ENCODE results near the gene MBNL1. TPM values are rescaled to one million over a fixed set of nuclear protein-coding genes. Genes with fewer than 3 reads are reported as not detected.

The MBNL1 gene
- total RNA-seq, 1 experiment from 2014 or later: 161 TPM

- DNase-seq (ENCODE audit: low spot score): peak; percentile 52
These were observed 205.9 kb downstream of the MBNL1 start for GRCh38 chr3:152474585-152474984.

DNA sequence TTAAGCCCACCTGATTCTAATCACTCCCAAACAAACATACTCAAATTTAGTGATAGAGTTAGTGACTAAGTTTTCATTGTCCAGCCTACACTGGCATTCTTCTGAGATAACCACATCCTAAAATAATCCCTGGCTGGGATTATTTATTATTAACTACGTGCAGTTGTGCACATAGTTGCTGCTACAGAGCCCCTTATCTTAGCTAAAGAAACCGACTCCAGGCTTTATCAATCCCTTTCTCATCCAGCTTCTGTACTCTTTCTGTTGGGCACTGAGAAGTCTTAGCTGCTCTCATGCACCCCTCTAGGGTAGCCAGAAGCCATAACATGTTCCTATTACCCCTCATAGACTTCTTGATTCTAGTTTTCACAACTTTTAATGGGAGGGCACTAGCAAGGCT lies 208.7 kb downstream of the MBNL1 start:
- DNase-seq (ENCODE audit: low spot score): no peak

GRCh38 chr3:152480282-152480953 lies 211.7 kb downstream of the MBNL1 start:
- DNase-seq (ENCODE audit: low spot score): no peak

DNA sequence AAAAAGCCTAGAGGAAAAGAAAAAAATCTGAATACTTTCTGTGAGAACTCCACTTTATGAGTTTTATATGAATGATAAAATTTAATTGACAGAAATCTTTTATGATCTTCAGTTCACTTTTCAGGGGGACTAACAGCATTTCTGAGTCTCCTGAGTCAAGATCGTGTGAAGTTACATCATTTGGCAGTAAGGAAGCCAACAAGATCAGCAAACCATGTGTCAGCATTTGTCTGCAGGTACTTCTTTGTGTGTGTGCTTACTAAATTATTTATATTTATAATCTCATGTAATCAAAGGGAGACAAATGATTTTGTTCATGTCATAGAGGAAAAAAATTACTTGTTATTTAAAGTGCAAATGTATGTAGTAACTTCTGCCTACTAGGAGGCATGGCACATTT lies 217.6 kb downstream of the MBNL1 start:
- no peak for DNase-seq (ENCODE audit: low spot score)

DNA sequence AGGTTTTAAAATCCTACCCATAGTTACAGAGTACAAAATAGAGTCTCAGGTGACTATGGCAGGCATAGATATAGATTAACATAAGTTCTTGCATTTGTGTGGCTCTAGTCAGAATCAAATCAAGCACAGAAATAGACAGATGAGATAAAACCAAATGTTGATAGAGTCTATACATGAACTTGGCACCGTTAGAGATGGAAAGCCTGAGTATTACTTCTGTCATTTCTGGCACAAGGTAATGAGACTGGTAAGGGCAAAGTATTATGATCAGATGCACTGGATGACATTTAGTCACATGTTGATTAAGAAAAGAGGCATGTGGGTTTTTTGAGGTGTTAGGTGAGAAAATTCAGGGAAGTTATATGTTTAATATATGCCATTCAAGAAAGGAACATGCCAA lies 219.7 kb downstream of the MBNL1 start:
- no peak for DNase-seq (ENCODE audit: low spot score)

- DNase-seq (ENCODE audit: low spot score): no peak
These were observed 223.2 kb downstream of the MBNL1 start for GRCh38 chr3:152491922-152492321.

DNA sequence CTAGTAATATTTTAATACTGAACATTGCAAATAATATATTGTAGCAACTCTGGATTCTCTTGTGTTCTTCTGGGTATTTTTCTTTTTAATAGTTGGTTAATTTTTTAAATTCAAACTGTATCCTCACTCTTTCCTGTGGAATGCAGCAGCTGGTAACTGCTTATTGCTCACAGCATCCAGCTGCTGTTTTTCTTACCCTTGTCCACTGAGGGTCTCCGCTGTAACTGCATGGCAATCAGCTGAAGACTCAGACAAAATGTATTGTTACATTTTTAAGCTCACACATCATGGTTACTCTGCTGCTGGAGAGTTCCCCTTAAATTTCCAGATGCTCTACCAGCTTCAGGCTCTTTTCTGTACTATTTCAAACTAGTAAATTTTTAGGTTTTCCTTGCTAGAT lies 227.6 kb downstream of the MBNL1 start:
- no peak for DNase-seq (ENCODE audit: low spot score)

GRCh38 chr3:152496716-152497115 lies 228.0 kb downstream of the MBNL1 start:
- DNase-seq (ENCODE audit: low spot score): no peak

GRCh38 chr3:152497457-152497856 lies 228.7 kb downstream of the MBNL1 start:
- DNase-seq (ENCODE audit: low spot score): no peak

DNA sequence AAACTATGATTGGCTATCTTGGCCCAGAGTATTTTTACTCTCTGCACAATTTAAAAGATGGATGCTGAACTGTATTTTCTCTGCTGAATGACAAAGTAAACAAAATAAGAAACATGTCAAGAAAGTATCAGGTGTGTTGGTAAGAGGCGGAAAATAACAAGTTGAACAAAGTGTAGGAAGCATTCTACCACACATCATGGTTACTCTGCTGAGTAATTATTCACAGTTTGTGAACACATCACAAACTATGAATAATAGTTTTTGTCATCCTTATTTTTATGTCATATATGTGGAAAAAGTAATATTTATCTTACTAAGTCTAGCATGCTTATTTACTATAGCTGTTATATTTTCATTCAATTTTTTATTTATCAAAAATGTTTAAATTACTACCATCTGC lies 229.2 kb downstream of the MBNL1 start:
- DNase-seq (ENCODE audit: low spot score): no peak

GRCh38 chr3:152499791-152500385 lies 231.2 kb downstream of the MBNL1 start:
- no peak for DNase-seq (ENCODE audit: low spot score)

DNA sequence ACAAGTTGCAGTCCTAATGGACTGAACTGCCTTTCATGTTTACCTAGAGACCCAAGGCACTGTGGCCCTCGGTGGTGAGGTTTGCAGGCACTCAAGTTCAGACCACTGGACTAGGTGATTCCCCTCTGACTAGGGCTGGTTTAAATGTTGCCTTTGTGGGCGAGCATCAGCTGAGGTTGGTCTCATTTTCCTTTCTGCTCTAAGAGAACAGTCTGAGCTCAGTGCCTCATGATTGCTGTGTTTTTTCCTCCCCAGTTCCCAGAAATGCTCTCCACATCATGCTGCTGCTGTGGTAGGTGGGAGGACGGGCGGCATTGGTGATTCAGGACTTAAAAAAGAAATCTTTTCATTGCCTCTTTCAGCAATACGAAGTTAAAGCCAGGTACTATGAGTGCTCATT lies 237.2 kb downstream of the MBNL1 start:
- DNase-seq (ENCODE audit: low spot score): no peak

DNA sequence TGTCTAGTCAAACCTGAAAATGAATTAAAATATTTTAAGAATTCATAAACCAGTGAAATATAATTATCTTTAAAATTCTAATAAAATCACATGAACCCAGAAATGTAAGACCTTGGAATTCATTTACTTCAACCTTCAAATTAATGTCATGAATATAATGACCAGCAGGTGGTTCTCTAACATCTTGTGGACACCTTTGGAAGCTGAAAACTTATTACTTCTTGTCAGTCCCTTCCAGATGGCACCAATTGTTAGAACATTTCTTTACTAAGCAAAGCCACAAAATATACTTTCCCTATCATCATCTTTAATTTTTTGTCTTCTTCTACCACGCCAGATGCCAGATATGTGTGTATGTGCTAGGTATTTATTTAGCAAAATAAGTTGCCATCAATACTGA lies 240.0 kb downstream of the MBNL1 start:
- DNase-seq (ENCODE audit: low spot score): peak; percentile 18

GRCh38 chr3:152511904-152512303 lies 243.2 kb downstream of the MBNL1 start:
- DNase-seq (ENCODE audit: low spot score): no peak

DNA sequence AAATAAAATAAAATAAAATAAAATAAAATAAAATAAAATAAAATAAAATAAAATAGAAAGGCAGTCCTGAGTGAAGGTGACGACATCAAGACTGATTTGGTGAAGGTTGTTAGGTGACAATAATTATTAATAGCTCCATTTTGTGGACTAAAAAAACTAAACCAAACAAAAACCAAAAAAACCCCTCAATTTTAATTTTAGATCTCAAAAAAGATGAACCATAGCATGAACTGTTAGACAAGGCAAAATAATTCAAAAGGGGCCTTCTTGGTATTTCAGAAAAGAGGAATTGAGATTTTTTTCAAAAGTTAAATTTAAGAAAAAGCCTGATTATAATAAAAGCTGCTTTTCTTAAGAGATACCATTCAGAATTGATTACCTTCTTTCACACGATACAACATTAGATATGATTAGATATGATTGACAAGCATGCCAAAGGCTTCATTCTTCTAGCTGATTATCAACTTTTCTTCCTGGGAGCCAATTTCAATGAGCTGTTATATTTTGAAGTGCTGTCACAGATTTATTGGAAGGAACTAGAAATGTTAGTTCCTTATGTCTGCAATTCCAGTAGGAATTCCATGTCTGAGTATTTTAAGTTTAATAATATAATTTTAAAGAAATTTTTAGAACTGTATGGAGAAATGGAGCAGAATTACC lies 244.7 kb downstream of the MBNL1 start:
- no peak for DNase-seq (ENCODE audit: low spot score)

All from A172 (cell line).